Stimulated activated CD4-positive, alpha-beta T cell treated with anti-CD3 and anti-CD28 coated beads, Interleukin-15, amount 100 ng/mL, for 1 hour (primary cell): ENCODE data around the gene UBE2F.
A peak's percentile ranks its signal among the peaks of the same experiment; 100 is the strongest.

Experiments used
- DNase-seq, 2 donors: peaks; one replicate each; pipeline ENCODE4 v3.0.0-alpha.2; 2020; ENCODE audit warnings: low read depth in 1 of 2, low spot score in 1 of 2

Gene UBE2F, protein sequence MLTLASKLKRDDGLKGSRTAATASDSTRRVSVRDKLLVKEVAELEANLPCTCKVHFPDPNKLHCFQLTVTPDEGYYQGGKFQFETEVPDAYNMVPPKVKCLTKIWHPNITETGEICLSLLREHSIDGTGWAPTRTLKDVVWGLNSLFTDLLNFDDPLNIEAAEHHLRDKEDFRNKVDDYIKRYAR

DNA sequence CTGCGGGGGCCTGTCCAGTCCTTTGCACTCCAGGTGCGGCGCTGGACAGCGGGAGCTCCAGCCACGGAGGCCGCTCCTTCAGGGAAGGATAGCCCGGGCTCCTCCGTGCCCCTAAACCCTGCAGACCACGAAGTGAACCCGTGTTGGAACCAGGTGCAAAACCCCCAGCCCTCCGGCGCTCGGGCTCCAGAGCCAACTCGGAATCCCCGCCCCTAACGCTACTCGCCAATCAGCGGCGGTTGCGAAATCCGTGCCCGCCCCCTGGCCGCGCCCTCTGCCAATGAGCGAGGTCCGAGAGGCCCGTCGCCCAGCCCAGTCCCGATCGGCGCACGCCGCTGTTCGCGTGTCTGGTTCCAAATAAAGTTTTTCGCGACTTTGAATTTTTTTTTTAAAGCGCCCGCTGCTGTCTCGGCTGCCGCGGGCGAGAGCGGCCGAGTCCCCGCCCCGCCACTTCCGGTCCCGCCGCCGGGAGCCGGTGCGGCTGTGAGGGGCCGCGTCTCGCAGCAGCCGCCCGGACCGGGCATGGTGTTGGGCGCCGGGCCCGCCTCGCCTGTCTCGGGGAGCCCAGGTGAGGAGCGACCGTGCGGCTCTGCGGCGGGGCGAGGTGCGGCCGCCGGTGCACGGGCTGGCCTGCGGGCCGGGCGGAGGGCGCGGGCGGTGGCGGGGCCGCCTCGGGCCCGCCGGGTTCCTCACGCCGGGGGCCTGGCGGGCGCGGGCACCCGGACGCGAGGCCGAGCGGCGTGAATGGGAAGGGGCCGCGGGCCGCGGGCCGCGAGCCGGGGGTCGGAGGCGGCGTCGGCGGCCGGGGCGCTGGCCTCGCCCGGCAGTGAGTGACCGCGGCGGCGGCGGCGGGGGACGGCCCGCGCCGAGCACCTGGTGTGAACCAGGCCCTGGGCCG lies at the start of gene UBE2F:
Gene UBE2F (plus strand): TSS at position 450 of the 898 bp plus-strand sequence. CDS start 6,094 bp downstream, outside the sequence.
- DNase-seq, result peak; percentile 93 to 98

DNA sequence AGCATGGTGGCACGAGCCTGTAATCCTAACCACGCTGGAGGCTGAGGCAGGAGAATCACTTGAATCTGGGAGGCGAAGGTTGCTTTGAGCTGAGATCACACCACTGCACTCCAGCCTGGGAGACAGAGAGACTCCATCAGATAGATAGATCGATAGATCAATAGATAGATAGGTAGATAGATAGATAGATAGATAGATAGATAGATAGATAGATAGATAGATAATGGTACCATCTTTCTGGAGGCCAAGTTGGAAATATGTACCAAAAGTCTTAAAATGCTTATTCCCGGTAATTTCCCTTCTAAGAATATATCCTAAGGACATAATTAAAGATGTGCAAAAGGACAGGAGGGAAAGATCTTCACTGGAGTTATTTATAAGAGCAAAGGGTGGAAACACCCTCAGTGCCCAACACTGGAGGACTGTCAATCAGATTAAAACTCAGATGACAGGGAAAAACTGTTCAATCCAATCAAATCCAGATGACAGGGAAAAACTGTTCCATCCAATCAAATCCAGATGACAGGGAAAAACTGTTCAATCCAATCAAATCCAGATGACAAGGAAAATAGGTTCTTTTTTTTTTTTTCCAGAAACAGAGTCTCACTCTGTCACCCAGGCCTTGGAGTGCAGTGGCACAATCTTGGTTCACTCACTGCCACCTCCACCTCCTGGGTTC lies 49.0 kb upstream of the UBE2F start:
- no peak for DNase-seq

DNA sequence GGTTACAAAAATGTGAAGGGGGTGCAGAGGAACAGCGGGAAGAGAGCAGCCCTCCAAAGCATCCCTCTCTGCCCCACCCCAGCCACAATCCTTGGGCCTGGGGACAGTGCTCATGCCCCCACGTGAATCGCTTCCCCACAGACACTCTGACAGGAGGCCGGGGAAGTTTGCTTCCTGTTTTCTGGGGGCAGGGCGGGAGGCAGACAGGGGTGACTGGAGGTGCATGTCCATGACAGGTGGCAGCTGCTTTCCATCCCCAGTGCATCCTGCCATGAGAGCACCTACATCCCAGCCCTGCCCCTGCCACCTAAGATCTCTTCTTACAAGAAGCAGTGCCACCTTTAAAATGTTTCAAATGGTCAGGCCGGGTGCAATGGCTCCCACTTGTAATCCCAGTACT lies 47.2 kb upstream of the UBE2F start:
- no peak for DNase-seq

DNA sequence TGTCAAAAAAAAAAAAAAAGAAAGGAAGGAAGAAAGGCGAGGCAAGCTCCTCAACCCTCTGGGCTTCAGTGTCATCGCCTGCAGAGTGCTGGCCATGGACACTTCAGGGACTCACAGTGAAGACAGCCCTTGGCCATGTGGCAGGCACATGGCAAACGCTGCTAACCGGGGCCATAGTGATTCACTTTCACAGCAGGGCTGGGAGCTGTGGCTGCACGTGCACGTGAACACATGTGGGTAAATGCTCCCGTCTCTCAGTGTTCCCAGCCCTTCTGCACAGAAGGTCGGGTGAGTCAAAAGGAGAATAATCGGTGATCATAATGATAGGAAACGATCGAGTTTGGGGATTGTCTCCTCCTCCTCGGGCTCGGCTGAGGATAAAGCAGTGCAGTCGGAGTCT lies 46.1 kb upstream of the UBE2F start:
- DNase-seq, result no peak

DNA sequence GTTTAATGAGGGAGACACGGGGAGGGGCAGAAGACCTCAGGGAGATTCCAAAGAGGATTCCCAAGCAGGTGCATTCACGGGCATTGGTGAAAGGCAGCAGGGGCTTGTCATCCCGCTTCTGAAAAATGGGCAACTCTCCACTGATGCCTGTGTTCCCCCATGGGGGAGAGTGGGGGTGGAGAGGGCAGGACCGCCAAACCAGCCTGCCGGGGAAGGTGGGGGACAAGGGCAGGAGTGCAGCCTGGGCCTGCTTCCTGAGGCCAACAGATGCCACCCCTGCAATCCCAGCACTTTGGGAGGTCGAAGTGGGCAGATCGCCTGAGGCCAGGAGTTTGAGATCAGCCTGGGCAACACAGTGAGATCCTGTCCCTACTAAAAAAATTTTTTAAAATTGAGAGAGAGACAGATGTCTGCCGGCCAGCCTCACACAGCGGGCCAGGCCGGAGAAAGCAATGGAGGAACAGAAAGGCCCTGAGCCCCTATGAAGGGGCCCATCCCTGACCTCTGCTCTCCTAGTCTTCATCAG lies 44.8 kb upstream of the UBE2F start:
- DNase-seq, result no peak

DNA sequence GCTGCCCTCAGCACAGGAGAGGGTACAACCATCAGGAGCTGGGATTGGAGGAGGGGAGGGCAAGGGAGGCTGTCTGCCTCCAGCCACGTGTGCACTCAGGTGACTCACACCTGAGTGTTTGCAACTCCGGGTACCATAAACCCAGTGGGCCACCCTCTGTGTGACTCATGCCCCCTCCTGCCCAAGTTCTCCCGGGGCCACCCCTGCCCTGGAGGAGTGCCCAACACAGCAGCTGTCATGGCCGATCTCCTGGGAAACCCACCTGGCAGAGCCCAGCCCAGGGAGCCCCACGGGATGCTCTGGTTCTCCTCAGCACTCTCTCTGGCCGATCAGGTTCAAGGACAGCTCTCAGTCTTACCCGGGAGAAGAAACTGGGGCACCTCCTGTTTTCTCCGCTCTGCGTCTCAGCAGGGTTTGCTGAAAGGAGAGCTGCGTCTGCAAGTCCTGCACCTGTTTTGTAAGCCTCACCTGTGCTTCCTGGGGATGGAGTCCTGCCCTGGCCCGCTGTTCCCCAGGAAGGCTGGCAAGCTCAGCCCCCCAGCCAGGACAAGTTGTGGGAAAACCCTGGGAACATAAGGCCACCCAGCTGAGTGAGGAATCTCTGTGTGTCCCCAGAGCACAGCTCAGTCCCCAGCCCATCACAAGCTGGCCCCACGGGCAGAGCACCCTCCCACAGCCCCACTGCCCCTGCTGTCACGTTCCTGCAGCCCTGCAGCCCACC lies 44.0 kb upstream of the UBE2F start:
- DNase-seq, result no peak

DNA sequence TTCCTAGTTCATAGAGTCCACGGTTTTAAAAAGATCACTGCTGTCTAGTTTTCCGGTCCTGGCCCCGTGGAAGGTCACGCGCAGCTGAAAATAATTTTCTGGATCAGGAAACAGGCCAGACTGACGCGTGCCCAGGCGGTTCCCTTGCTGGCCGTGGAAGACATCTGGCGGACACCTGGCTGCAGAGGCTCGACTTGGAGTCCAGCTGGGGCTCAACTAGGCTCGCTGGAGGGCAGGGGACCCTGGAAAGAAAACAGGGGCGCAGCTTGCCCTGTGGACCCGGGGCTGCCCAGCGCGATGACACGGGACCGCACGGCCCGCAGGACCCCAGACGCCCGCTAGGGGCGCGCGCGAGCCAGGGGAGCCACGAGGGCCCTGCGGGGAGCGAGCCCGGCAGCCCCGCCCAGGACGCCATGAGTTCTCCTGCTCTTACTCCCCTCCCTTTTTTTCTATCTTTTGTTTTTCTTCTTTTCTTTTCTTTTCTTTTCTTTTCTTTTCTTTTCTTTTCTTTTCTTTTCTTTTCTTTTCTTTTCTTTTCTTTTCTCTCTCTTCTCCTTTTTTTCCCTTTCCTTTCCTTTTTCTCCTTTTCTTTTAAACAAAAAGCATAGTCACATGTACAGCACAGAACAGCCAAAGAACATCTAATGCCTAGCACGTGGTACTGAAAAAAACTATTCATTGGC lies 43.2 kb upstream of the UBE2F start:
- DNase-seq, result peak; percentile 66 to 78

DNA sequence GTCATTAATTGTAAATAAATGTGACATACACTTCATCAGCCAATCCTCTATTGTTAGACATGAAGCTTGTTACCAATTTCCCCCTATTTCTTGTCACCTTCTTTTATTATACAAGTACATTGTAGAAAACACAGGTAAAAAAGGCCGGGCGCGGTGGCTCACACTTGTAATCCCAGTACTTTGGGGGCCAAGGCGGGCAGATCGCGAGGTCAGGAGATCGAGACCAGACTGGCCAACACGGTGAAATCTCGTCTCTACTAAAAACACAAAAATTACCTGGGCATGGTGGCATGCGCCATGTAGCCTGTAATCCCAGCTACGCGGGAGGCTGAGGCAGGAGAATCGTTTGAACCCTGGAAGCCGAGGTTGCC lies 42.7 kb upstream of the UBE2F start:
- DNase-seq, result no peak

DNA sequence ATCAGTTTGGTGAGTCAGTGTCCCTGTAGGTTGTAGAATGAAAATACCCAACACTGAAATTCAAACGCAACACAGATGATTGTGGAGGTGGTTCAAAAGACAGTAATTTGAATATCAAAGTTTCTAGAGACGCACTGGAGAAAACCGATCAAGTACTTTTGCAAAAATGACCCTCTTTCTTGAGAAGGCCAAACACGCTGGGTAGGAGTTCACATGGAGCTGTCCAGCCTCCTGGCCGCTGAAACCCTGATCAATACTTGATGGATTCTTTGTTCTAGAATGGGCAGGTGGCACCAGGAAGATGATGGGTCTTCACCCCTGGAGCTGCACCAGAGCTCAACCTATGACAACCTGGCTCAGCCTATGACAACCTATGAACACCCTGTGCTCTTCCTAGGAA lies 39.7 kb upstream of the UBE2F start:
- no peak for DNase-seq

DNA sequence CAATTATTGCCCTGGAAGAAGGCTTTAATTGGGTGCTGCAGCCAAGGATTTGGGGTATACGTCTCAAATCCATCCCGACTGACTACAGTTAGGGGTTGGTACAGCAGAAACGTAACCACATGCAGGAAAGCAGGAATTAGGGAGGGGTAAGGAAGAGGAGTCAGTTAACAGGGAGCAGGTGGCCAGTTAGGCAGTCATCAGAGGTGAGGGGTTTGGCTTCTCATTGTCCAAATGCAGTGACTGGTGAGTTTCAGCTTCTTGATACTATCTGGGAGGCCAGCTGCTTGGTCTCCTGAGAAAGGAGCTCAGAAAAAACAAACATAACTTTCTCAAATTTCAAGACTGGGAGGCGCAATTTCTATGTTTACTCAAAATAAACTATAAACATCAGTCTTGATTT lies 38.8 kb upstream of the UBE2F start:
- DNase-seq, result no peak

DNA sequence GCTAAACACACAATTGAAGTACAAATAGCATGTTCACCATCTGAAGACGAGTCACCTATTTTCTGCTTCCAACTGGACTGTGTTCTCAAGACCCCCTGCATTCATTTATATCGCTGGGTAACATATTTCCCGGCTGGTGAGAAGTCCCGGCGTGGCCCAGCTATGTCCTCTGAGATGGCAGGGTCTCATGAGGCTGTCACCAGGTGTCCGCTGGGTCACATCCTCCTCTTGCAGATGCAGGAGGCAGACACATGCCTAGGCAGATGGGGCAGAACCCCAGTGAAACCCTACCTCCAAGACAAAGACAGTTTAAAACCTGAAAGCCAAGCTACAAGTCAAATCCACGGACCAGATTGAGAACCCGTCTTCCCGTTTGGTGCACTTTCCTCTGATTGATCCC lies 36.8 kb upstream of the UBE2F start:
- no peak for DNase-seq

DNA sequence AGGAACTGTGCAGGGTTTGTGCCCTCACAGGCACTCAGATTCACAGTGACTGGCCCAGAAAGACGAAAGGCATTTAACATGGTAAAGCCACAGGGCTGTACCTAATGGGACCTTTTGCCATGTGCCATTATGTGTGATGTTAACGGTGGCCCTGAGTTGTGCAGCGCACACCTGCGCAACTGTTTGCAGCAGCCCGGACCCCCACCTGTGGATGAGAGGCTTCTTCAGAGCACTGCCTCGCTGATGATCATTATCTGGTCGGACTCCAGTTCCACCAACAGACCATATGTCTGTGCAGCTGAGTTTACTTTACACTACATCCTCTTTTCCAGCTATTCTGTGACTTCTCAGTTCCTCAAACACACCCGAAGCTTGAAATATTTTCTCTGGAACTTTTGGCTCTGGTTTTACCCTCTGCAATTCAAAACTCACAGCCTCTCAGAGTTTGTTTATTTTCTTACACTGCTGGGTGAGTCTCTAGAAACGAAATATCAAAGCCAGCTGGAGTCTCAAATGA lies 35.6 kb upstream of the UBE2F start:
- DNase-seq, result no peak

DNA sequence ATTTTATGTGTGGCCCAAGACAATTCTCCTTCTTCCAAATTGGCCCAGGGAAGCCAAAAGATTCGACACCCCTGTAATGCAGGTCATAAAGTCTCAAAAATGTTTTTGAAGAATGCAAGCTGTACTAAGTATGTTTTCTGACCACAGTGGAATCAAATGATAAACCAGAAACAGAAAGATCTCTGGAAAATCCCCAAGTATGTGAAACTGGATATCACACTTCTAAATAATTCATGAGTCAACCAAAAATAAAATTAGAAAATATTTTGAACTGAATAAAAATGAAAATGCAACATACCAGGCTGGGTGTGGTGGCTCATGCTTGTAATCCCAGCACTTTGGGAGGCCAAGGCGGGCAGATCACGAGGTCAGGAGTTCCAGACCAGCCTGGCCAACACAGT lies 34.1 kb upstream of the UBE2F start:
- DNase-seq, result no peak

DNA sequence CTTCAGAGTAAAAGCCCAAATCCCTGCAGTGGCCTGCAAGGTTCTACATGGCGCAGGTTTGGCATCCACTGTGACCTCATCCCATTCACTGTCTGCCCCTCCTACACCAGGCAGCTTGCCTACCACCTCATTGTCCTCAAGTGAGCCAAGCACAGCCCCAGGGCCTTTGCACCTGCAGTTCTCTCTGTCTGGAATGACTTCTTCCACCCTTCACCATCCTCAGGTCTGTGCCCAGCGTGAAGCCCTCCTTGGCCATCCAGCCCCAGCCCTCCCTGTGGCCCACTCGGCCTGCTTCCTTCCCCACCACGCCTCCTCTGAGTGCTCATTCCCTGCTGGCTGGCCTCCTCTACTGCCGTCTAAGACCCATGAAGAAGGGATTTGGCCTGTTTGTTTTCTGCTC lies 32.6 kb upstream of the UBE2F start:
- no peak for DNase-seq

DNA sequence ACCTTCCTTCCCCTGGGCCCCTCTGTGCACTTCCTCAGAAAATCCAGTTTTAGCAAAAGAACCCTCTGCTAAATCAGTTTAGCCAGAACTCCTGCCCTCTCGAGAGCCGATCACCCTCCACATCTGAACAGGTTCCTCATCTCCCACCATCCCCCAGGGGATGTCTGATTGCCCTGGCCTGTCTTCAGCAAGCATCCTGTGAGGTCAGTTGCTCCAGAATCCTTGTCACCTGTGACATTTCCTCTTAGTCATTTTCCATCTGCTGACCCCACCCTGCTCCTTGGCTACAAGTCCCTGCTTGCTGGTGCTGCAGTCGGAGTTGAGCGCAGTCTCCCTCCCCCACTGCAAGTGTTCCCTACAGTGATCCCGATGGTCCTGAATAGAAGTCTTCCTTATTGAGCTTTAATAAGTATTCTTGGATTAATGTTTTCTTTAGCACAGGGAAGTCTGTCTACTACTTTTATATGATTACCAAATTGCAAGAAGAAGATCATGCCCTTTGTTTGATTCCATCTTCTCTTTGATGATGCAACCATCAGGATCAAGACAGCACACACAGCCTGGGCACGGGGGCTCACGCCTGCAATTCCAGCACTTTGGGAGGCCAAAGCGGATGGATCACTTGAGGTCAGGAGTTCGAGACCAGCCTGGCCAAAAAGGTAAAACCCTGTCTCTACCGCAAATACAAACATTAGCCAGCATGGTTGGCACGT lies 30.9 kb upstream of the UBE2F start:
- no peak for DNase-seq

DNA sequence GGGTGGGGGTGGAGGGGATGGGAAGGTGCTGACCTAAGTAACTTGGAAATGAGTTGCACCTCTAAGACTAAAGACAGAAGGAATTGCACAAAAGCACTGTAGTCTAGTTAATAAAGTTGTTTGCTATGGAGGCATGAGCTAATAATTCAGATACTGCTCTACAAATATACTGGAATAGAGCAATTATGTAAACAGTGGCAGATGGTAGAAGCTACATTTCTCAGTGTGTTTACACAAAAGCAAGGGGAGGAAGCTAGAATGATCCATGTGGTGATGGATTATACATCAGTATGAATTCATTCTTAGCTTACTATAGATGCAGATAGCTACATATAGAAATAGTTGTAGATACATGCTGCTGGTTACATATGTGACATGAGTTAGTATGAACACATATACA lies 27.6 kb upstream of the UBE2F start:
- no peak for DNase-seq

DNA sequence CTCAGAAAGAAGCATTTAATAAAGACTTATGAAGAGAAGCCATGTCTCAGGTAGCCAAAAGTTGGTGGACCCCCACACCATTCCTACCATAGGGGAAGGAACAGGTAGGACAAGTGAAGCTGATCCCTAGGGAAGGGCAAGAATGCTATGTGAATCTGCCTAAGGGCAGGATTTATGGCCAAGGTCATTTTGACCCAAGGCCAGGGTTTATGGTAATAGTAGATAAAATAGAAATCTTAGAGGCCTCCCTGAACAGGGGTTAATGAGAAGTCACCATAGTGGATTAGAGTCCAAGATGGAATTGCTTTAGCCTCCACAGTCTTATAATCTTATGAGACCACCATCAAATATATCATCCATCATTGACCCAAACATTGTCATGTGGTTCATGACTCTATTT lies 26.0 kb upstream of the UBE2F start:
- no peak for DNase-seq

DNA sequence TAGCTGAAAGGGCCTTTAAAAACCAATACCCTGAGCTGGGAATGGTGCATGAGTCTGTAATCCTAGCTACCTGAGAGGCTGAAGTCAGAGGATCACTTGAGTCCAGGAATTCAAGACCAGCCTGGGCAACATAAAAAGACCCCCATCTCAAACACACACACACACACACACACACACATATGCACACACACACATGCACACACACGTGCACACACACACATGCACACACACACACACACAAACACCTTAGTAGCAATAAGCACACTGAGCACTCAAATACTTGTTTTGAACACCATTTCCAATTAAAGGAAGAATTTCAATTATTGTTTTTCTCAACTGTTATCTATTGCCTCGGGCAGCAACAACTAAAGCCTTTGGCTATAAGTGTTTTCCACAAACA lies 25.6 kb upstream of the UBE2F start:
- DNase-seq, result no peak

DNA sequence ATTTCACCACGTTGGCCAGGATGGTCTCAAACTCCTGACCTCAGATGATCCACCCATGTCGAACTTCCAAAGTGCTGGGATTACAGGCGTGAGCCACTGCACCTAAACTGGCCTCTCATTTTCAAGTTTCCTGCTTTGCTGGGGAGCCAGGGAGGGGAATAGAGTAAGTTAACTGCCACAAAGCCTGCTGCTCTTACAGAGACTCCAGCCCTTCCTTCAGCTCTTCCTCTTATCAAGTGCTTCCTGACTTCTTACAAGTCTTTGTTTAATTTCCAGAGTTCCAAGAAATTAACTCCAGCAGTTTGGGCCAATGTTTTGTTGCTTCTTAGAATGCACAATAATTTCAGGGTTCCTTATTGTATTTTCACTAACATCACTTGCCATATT lies 24.3 kb upstream of the UBE2F start:
- no peak for DNase-seq
